Measurements from ENCODE around the gene CREB5. TPM values are rescaled to one million over a fixed set of nuclear protein-coding genes. Genes with fewer than 3 reads are reported as not detected.

The CREB5 gene
- total and polyA plus RNA-seq, 2 donors (not counting 3 experiments of a cell fraction or from before 2014, with no cell fraction given) = 19.6 to 28.4 TPM

DNA sequence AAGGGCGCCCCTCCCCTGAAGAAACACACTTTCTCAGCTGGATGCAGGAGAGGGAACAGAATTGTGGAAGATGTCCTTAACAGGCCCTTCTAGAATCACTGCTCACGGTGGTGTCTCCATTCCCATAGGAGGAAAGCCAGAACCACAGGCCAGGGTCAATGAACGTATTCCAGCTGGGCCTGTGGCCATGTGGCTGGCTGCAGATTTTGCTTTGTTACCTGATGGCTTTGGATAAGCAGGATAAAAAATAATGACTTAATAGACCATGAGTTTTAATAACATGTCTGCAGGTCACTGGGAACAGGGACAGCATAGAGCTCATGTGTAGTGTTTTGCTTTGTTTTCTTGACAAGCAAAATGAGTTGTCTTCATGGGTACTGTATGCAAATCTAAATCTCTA, 335.5 kb downstream of the CREB5 start:
- Histone ChIP-seq H4K20me1 (replicated peaks; ENCODE audit: control insufficient read depth, extremely low read depth, insufficient read depth, low read length) (no peaks in the 10 kb centered on the region), H3K27me3 (ENCODE audit: control insufficient read depth in 2 of 2, insufficient read depth in 2 of 2, low read length in 2 of 2) (no peaks in the 10 kb centered on the region), H3K79me2 (ENCODE audit: control insufficient read depth, insufficient read depth, low read length) (no peaks in the 10 kb centered on the region), H3K4me2 (ENCODE audit: insufficient read depth, low read length) (no peak overlapping the region), H3K9ac (replicated peaks; ENCODE audit: extremely low read depth, insufficient read depth, low read length) (no peak overlapping the region), H2AFZ (ENCODE audit: low read depth, low read length) (no peak overlapping the region), H3K36me3 (ENCODE audit: control insufficient read depth in 2 of 2, extremely low read depth in 1 of 2, insufficient read depth in 2 of 2, low read length in 2 of 2) (no peaks in the 10 kb centered on the region), H3K4me3 (replicated peaks in 1 of 3; ENCODE audit: insufficient read depth in 1 of 3, low read depth in 1 of 3, low read length in 3 of 3) (no peak overlapping the region), H3K9me1 (replicated peaks; ENCODE audit: control insufficient read depth, extremely low read depth, insufficient read depth, low read length) (no peaks in the 10 kb centered on the region), H3K9me3 (replicated peaks; ENCODE audit: control insufficient read depth, insufficient read depth, low read length) (no peaks in the 10 kb centered on the region), H3K4me1 (ENCODE audit: control insufficient read depth, extremely low read depth, insufficient read depth, low read length) (peaks cover 11% of the 10 kb centered on the region), H3K27ac (ENCODE audit: insufficient read depth, low read depth, low read length) (no peak overlapping the region)
- intact Hi-C loops (cut with micrococcal nuclease) (no loop called here), dilution Hi-C loops (cut with MboI; ENCODE audit: extremely low pct_ligation_motif_present, low sequenced_read_pairs) (no loop called here)
- no peak for TF ChIP-seq JUN (IDR thresholded peaks at IDR 0.05; ENCODE audit: borderline replicate concordance, insufficient read depth, insufficient read length, low read depth)
- no peak for TF ChIP-seq FOS (IDR thresholded peaks at IDR 0.05; ENCODE audit: borderline replicate concordance, insufficient read depth, low read length)
- no peak for TF ChIP-seq POLR2A (IDR thresholded peaks at IDR 0.05; ENCODE audit: low read depth, low read length)
- no peak for TF ChIP-seq MYC (IDR thresholded peaks at IDR 0.05; ENCODE audit: low read depth, low read length)
- DNase-seq (ENCODE audit: low read depth, low spot score) = no peak
- FAIRE-seq = no peak
- CTCF ChIA-PET = interaction anchor here (1.1 to 1.6 kb wide), 4 partner anchors 10 to 269 kb away, joined by 3 to 4 read pairs (median 3); no protein-coding TSS in a partner anchor
- BruUV-seq (replicated peaks) = no TSS peak
- POLR2A ChIA-PET = no interaction called here

DNA sequence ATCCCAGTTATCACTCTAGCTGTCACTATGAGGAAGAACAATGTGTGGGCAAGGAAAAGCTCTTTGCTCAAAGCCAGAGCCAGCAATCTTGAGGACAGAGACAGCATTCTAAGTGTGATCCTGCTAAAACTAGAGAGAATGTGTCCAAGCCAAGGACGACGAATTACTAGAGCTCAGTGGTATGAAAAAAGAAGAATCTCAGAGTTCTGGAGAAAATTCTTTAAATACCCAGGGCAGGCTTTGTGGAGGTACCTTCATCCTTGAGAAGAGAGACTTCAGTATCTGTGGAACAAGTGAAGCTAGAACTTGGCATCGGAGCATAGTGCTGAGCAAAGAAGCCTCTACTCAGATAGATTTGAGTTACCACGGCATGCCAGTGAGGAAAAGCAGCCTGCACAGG, 336.0 kb downstream of the CREB5 start:
- H3K36me3 ChIP-seq (ENCODE audit: control insufficient read depth in 2 of 2, extremely low read depth in 1 of 2, insufficient read depth in 2 of 2, low read length in 2 of 2) = no peaks in the 10 kb centered on the region
- ChIA-PET CTCF (interaction anchor here (1.1 to 1.6 kb wide), 4 partner anchors 10 to 270 kb away, joined by 3 to 4 read pairs (median 3); no protein-coding TSS in a partner anchor), POLR2A (no interaction called here)
- peaks cover 11% of the 10 kb centered on the region for H3K4me1 ChIP-seq (ENCODE audit: control insufficient read depth, extremely low read depth, insufficient read depth, low read length)
- TF ChIP-seq FOS (IDR thresholded peaks at IDR 0.05; ENCODE audit: borderline replicate concordance, insufficient read depth, low read length) (no peak), MYC (IDR thresholded peaks at IDR 0.05; ENCODE audit: low read depth, low read length) (no peak), EZH2 (IDR thresholded peaks at IDR 0.05; ENCODE audit: borderline replicate concordance, low read depth, low read length, severe bottlenecking) (no peak), POLR2A (IDR thresholded peaks at IDR 0.05; ENCODE audit: low read depth, low read length) (no peak), JUN (IDR thresholded peaks at IDR 0.05; ENCODE audit: borderline replicate concordance, insufficient read depth, insufficient read length, low read depth) (no peak), GATA2 (IDR thresholded peaks at IDR 0.05; ENCODE audit: insufficient read depth, insufficient read length, low read depth, low read length) (no peak), POLR2AphosphoS5 (IDR thresholded peaks at IDR 0.05; ENCODE audit: insufficient read depth, low read depth, low read length) (no peak)
- TF ChIP-seq, protein P1, sequence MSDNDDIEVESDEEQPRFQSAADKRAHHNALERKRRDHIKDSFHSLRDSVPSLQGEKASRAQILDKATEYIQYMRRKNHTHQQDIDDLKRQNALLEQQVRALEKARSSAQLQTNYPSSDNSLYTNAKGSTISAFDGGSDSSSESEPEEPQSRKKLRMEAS (IDR thresholded peaks at IDR 0.05; ENCODE audit: insufficient read depth, insufficient read length) = no peak
- TF ChIP-seq, protein P2, sequence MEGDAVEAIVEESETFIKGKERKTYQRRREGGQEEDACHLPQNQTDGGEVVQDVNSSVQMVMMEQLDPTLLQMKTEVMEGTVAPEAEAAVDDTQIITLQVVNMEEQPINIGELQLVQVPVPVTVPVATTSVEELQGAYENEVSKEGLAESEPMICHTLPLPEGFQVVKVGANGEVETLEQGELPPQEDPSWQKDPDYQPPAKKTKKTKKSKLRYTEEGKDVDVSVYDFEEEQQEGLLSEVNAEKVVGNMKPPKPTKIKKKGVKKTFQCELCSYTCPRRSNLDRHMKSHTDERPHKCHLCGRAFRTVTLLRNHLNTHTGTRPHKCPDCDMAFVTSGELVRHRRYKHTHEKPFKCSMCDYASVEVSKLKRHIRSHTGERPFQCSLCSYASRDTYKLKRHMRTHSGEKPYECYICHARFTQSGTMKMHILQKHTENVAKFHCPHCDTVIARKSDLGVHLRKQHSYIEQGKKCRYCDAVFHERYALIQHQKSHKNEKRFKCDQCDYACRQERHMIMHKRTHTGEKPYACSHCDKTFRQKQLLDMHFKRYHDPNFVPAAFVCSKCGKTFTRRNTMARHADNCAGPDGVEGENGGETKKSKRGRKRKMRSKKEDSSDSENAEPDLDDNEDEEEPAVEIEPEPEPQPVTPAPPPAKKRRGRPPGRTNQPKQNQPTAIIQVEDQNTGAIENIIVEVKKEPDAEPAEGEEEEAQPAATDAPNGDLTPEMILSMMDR (IDR thresholded peaks at IDR 0.05; ENCODE audit: extremely low read depth in 1 of 2, insufficient read depth in 1 of 2, low read depth in 1 of 2, low read length in 2 of 2) = no peak
- intact Hi-C loops (cut with micrococcal nuclease) (no loop called here), dilution Hi-C loops (cut with MboI; ENCODE audit: extremely low pct_ligation_motif_present, low sequenced_read_pairs) (no loop called here)
- DNase-seq (ENCODE audit: low read depth, low spot score) = no peak
- H3K4me3 ChIP-seq (replicated peaks in 1 of 3; ENCODE audit: insufficient read depth in 1 of 3, low read depth in 1 of 3, low read length in 3 of 3) = no peak overlapping the region
- no peaks in the 10 kb centered on the region for H3K79me2 ChIP-seq (ENCODE audit: control insufficient read depth, insufficient read depth, low read length)
- no TSS peak for BruUV-seq (replicated peaks)
- H3K27me3 ChIP-seq (ENCODE audit: control insufficient read depth in 2 of 2, insufficient read depth in 2 of 2, low read length in 2 of 2) = no peaks in the 10 kb centered on the region
- H4K20me1 ChIP-seq (replicated peaks; ENCODE audit: control insufficient read depth, extremely low read depth, insufficient read depth, low read length) = no peaks in the 10 kb centered on the region
- no peaks in the 10 kb centered on the region for H3K9me1 ChIP-seq (replicated peaks; ENCODE audit: control insufficient read depth, extremely low read depth, insufficient read depth, low read length)
- H3K9me3 ChIP-seq (replicated peaks; ENCODE audit: control insufficient read depth, insufficient read depth, low read length) = no peaks in the 10 kb centered on the region
- FAIRE-seq = no peak
- H3K9ac ChIP-seq (replicated peaks; ENCODE audit: extremely low read depth, insufficient read depth, low read length) = no peak overlapping the region
- no peak overlapping the region for H2AFZ ChIP-seq (ENCODE audit: low read depth, low read length)
- H3K27ac ChIP-seq (ENCODE audit: insufficient read depth, low read depth, low read length) = no peak overlapping the region
- no peak overlapping the region for H3K4me2 ChIP-seq (ENCODE audit: insufficient read depth, low read length)

Data from endothelial cell of umbilical vein (primary cell).